Ramos (cell line): Measurements from ENCODE around the gene THSD4.

Experiments
- in situ Hi-C: fragments of 300-500 bp; cut with MboI; formaldehyde crosslinking; loops from one replicate; pipeline ENCODE4 v1.14.3; 2022; ENCODE audit warnings: low sequenced_read_pairs; ENCODE audit not compliant: unreplicated experiment

Gene THSD4

DNA sequence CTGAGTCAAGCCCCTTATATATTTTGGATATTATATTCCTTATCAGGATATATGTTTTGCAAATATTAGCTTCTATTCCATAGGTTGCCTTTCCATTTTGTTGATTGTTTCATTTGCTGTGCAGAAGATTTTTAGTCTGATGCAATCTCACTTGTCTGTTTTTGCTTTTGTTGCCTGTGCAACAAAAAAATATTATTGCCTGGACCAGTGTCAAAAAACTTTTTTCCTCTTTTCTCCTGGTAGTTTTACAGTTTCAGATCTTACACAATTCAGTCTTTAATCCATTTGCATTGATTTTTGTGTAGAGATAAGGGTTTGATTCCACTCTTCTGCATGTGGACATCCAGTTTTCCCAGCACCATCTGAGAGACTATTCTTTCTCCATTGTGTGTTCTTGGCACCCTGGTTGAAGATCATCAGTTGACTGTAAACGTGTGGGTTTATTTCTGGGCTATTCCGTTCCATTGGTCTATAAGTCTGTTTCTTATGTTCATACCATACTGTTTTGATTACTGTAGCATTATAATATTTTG, 466.2 kb downstream of the THSD4 start:
- in situ Hi-C loops, result no loop called here

DNA sequence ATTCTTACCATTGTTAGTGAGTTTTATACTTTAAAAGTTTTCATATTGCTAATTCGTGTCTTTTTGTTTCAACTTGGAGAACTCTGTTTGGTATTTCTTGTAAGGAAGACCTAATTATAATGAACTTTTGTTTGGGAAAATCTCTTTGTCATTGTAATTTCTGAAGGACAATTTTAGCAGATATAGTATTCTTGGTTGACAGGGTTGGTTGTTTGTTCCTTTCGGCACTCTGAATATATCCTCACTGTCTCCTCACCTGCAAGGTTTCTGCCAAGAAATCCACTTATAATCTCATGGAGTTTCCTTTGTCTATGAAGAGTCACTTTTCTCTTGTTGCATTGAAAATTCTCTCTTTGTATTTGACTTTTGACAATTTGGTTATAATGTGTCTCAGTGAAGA, 469.9 kb downstream of the THSD4 start:
- in situ Hi-C loops, result no loop called here

DNA sequence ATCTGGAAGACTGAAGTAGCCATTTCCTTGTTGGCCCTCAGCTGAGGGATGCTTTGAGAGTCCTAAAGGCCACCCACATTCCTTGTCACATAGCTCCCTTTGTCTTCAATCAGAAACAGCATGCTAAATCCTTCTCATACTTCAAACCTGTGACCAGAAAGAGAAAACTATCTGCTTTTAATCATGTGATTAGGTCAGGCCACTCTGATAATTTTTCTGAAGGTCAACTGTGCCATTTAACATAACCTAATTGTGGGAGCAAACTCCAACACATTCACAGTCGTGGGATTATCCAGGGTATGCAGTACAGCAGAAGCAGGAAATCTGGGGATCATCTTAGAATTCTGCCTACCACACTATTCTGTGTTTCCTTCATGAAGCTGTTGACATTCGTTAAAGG, 471.2 kb downstream of the THSD4 start:
- in situ Hi-C loops, result no loop called here

DNA sequence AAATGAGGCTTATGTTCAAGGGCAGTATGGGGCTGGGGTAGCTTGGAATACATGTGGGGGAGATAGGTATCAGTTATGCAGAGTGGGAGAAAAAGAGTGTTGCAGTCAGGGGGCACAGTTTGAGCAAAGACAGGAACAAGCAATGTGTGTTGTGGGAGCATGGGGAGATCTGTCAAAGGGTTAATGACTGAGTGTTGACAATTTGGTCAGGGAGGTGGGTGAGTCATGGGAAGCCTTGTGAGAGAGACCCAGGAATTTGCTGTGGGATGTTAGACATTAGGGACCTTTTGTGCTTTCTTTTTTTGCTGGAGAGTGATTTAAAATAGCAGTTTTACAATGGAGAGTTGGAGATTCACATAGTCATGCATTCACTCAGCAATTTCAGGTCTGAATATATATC, 473.5 kb downstream of the THSD4 start:
- in situ Hi-C loops, result no loop called here

DNA sequence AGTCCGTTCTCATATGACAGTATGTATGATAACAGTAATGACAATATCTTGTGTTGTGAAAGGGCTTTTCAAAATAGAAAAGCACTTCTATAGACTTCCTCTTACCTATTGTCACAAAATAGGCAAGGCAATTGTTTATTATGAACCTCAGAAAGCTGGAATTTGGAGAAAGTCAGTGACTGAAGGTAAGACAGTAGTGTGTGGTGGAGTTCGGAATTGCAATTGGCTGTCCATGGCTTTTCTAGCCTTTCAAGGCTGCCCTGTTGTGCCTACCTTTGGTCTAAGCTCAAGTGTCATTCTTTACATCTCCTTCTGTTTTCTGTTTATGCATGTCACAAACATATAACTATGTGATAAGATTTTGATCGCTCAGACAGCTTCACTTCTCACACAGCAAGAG, 475.8 kb downstream of the THSD4 start:
- in situ Hi-C loops, result no loop called here

DNA sequence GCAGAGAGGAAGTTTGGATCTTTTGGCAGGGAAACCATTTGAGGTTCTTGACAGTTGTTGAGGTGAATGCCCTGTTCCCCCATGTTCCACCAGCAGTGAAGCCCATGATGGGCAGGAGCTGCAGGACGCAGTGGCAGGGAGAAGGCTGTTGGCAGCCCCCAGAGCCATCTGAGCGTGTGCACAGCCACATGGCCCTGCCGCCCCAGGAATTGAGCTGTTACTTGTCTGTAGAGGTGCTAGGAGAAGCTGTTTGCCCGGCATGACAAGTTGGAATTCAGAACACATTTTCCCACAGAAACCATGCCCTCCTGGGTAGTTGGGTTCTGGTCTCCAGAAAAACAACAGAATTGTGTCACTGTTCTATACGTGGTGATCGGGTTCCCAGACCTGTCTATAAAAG, 476.9 kb downstream of the THSD4 start:
- in situ Hi-C loops, result no loop called here

DNA sequence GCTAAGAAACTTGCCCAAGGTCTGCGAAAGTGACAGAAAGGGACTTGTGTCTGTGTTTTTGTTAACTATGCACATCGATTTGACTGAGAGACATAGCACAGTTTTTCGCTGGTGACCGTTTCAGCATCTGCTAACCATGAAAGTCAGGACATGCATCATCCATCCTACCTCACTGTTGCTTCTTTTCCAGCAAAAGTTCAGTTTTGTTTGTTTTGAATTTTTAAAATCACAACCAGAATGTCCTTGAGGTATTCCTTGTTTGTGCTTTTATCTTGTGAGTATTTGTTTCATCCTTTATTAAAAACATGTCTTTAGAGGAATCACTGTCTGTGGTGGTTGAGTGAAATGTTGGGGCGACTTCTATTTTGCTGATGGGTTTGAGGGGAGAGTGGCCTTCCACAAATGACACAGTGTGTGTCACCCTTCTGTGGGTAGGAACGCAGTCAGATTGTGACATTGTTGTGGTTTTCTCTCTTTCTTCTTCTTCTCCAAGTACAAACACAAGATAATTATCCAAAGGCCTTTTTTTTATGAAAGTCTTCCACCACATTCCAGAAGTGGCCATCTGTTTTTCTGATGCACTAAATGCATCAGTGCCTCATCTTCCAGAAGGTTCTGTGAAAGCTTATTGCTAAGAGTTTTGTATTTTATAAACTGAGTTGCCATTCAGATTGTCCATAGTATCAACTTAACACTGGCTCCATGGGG, 480.7 kb downstream of the THSD4 start:
- in situ Hi-C loops, result no loop called here

DNA sequence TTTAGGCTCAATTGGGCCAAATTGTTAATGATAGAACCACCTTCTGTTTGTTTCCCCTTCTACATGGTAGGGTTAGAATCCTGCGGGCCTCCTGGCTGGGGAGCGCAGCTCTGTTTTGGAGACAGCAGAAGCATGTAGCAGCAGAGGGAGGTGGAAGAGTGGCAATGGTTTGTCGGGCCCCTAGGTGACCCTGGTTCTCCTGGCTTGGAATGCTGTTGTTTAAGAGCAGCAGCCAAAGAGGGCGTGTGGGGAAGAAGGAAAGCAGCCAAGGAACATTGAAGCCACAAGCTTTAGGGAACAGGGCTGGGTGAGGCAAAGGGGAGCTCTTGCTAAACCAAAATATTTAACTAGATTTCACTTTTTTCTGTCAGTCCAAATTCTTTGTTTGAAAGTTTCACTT, 481.4 kb downstream of the THSD4 start:
- in situ Hi-C loops, result no loop called here

DNA sequence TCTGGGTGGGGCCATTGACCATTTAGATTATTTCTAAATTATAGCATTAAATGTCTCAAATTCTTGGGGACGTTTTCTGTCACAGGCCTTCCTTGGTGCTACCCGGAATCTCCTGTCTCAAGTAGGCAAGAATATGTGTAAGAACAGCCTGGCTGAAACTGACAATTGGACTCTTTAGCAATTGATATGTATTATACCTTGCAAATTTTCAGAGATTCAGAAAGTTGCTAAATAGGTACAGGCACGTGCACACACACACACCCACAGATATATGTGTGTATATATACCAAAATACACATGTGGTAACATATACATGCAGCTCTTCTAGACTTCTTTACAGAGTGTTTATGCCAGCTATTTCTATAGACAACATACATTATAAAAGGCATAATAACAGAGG, 481.9 kb downstream of the THSD4 start:
- in situ Hi-C loops, result no loop called here

DNA sequence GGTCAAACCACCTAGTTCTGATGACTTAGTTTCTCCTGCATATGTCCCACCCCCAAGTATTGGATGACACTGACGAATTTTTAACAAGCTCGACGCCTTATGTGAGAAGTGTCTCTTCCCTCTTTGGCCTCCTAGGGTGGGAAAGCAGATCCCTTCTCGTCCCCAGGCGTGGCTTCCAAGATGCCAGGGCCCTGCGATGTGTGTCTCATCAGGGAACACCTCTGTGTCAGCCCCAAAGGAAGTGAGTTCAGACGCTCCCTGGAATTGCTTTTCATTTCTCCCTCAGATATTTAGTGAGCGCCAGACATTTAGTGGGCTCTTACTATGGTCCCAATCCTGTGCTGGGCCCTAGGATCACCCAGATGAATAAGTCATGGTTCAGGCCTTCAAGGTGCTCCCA, 482.4 kb downstream of the THSD4 start:
- in situ Hi-C loops, result no loop called here

DNA sequence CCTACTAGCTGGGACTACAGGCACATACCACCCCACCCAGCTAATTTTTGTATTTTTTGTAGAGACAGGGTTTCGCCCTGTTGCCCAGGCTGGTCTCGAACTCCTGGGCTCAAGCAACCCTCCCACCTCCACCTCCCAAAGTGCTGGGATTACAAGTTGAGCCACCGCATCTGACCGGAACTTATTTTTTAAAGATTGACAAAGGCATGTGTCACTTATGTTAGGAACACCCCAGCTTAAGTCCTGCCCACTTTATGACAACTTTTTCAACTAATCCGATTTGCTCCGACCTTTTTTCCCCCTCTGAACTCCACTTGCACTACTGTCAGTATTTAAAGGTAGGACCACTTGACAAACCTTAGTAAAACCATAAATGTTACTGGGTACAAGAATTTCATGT, 483.5 kb downstream of the THSD4 start:
- in situ Hi-C loops, result no loop called here

DNA sequence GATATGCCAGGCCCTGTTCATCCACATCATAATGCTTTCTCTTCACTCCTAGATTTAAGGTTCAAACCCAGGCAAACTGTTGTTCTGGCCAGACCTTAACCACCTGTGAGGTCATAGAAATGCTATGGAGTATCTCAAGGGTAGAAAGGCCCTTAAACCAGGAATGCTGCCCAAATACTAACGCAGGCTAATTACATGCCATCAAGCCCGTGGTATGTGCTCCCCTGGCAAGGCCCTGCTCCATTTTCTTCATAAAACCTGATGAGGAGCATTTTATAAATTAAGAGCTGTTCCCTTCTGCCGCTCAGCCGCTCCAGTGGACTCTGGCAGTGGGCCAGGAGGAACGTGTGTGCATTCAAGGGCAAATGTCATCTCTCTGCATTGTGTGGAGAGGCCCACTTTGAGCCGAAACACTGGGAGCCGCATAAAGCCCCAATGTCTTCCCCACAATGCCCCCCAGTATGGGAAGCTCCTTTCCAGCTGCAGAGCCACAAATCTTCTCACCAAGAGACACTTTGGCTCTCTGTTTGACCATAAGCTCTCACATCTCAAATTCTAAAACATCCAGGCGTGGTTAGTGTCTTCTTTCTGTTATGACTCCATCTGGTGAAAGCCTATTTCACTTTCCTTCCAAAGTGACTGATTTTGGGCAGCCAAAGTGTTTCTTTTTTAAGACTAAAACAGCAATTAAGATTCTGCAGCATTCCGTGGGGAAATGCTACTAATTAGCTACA, 484.3 kb downstream of the THSD4 start:
- in situ Hi-C loops, result no loop called here

DNA sequence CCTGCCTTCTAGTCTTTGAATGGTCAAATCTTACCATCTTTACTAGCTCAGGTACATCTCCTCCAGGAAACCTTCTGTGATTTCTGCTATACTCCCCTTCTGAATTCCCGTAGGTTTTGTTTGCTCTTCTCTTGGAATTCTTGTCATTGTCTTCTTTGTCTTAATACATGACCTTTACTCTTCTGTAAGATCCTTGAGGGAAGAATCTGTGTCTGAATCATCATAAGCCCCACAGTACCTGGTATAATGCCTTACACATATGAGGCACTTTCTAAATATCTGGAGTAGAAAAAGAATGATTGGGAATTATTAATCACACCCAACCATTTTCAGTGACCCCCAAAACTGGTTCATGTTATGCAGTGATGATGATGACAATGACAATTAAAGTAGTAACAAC, 485.0 kb downstream of the THSD4 start:
- in situ Hi-C loops, result no loop called here

DNA sequence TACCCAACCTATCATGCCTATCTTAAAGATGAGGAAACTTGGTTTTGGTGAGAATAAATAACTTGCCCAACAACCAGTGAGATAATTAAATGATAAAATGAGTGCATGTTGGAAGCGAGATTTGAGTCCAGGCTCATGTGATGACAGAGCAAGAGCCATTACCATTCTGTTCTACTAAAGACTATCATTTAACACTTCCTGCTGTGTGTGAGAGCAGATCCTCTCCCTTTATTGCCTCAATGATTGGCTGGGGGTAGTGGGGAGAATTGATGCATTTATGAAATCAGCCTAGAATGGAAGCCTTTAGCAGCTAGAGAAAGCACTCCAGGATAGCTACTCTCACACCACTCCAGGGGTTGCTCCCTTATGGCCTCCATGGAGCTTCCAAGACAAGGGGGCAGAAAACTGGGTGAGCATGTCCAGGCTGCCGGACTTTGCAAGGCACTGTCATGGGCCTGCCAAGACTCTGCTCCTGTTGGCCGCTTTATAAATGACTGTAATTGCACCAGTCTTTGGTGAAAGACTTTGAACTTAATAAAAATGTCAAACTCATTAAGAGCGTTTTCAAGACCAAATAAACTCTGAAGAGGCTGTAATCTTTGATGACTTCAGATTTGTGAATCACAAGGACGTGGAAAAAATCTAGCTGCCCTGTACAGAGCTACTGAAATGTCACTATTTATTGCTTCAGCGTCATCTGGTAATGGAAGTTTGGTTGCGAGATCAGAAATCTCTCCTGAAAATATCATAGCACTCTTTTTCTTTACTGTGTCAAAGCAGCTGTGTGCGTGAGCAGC, 486.0 kb downstream of the THSD4 start:
- in situ Hi-C loops, result no loop called here

DNA sequence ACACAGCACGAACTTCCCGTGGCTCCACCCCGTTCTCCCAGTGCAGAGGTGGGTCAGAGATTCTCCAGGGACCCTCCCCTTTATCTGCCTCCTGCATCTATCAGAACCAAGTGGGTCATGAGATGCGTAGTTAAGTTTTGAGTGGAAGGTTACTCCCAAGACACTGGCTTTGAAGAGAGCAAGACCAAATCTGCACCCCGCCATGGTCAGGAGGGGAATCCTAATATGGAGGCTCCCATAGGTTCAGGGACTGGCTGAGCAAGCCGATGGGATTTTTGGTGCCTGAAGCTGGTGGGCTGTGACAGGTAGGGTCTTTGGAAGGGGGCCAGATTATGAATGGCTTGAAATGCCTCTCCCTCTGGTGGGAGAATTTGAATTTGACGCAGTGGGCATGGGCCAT, 488.1 kb downstream of the THSD4 start:
- in situ Hi-C loops, result no loop called here

DNA sequence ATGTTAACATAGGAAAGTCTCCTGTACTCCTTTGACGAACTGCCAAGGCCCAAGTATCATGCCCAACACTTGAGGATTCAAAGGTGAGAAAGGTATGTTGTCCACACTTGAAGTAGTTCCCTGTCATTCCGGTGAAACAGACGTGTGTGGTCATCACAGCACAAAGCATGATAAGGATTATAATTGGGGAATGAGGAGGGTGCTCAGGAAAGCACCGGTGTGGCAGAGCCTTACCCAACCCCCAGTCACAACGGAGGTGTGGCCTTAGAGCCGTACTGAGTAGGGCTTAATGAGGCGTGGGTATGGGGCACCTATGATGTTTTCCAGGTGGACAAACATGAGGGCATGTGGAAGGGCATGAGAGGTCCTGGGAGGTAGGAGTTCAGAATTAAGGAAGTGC, 492.1 kb downstream of the THSD4 start:
- in situ Hi-C loops, result no loop called here

DNA sequence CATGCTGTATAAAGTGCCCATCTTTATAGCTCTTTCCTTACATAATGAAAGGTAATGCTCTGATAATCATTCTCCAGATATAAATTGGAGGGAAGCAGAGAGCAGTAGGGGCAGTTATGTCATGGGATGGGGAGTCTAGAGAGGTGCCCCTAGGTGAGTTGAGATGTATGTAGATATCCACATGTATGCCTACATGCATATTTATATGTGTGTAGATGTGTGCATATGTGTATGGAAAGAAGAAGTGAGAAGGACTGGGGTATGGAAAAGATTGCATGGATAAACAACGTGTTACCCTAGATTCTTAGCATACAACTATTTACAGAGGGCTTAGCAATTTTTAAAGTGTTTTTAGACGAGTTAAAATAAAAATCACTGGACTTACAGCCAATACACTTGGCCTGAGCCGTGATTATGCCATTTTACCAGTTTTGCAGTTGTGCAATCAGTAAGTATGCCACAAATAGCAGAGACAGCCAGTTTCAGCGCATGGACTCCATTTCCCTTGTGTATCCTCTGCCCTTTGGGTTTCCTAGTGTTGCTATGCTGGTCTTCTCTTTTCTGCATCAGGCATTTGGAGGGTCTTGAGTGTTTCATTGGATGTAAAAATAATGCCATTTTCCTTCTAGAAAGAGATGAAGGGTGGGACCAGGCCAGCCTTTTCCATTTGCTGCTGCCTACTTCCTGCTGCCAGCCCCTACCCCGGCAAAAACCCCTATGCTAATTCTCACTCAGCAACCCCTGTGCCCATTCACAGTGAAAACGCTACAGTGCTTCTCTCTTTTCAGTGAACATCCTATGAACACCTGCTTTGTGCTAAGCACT, 495.7 kb downstream of the THSD4 start:
- in situ Hi-C loops, result no loop called here

DNA sequence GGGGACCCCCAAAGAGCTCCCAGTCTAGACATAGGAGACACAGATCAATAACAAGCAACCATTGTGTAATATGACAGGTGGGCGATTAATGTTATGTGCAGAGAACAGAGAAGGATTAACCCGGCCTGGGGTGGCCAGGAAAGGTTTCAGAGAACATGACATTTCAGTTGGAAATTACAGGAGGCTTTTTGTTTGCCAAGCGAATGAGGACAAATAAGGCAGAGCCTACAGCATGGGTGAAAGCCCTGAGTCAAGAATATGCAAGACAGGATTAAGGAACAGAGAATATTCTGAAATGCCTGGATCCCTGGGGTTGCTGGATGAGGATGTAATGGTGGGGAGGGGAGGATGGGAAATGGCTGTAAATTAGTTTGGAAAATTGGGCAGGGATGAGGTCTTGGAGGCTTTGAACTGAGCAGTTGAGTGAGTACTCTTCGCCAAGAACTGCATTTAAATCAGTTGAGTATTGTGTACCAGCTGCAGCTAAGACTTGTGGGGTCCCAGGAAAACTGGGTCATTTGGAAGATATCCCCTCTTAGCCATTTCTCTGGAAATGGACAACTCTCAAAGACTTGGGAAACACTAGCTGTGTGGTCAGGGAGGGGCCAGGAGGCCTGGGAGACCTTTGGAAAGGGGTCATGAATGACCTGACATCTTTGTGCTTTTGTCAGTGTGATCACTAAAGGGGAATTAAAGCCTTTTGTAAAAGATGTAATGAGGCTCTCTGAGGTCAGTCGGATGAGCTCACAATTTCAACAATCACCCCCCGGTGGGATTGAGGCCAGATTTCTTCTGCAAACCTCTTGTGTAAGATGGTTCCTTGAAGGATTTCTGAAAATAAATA, 496.5 kb downstream of the THSD4 start:
- in situ Hi-C loops, result no loop called here

DNA sequence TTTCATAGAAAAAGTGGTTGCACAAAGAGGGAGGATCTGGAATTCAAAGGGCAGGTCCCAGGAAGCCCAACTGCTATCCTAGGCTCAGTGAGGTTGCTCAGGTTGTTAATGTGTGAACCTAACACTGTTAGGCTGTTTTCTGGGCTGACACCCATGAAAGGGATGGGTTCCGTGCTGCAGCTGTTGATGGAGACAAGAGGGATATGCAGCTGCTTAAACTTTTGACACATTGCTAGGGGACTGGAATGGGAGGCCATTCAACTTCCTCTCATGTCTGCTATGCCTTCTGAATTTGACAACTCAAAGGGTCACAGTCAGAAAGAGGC, 497.1 kb downstream of the THSD4 start:
- in situ Hi-C loops, result no loop called here

DNA sequence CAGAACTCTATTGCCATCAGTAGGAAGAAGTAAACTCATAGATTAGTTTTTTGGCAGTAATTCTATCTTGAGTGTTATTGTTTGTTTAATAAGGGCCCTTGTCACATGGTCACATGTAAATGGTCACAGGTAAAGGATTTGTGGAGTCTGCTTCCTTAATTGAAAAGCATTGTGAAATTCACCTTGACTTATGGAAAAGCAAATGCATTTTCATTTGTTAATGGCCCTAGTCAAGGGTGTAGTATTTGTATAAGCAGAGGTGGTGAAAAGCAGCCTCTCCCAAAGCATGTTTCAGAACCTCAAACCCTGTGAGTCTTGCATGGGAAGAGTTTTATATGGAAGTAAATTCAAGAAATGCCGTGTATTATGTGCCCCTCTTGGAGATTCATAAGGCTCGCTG, 497.6 kb downstream of the THSD4 start:
- in situ Hi-C loops, result no loop called here
